Testis (tissue), 3 donors: ENCODE data around the gene CD28. TPM values are rescaled to one million over a fixed set of nuclear protein-coding genes. Genes with fewer than 3 reads are reported as not detected.

Experiments used
- DNase-seq: peaks from one replicate; pipeline ENCODE4 v3.0.0-alpha.2; 2019
- H3K27ac ChIP-seq, 2 donors: fragments of 200-600 bp; sonication (generic); one replicate each; pipeline ENCODE4 v1.5.1; 2019
- H3K27me3 ChIP-seq: fragments of 200-600 bp; sonication (generic); one replicate; pipeline ENCODE4 v1.5.1; 2019
- H3K36me3 ChIP-seq: fragments of 200-600 bp; sonication (generic); one replicate; pipeline ENCODE4 v1.5.1; 2017; ENCODE audit warnings: low read depth; ENCODE audit errors: missing control alignments
- H3K4me1 ChIP-seq: fragments of 200-600 bp; sonication (generic); one replicate; pipeline ENCODE4 v1.5.1; 2019
- H3K4me3 ChIP-seq, 2 donors: fragments of 200-600 bp; sonication (generic); one replicate each; pipeline ENCODE4 v1.5.1; 2017 to 2019
- H3K9me3 ChIP-seq: fragments of 200-600 bp; sonication (generic); one replicate; pipeline ENCODE4 v1.5.1; 2017
- CTCF ChIP-seq, 3 experiments: fragments of 450-650 bp in 2 of 3; fragments of 200-600 bp in 1 of 3; sonication (generic) in 1 of 3; IDR thresholded peaks; one replicate each; pipeline ENCODE4 v1.5.1; 2016 to 2019; ENCODE audit warnings: antibody characterized with exemption in 3 of 3, mild to moderate bottlenecking in 2 of 3, moderate library complexity in 1 of 3
- POLR2A ChIP-seq: fragments of 450-650 bp; IDR thresholded peaks from one replicate; pipeline ENCODE4 v1.6.1; 2017; ENCODE audit warnings: antibody characterized with exemption, mild to moderate bottlenecking, moderate library complexity
- WGBS, 2 donors: methylation state at CpG; one replicate each; pipeline ENCODE4 v1.1.5; 2018; 5-methylcytosine and 5-hydroxymethylcytosine counted together
- intact Hi-C: fragments of 100-400 bp; cut with DNase I; formaldehyde crosslinking; loops from one replicate; pipeline ENCODE4 v1.15.1; 2023; ENCODE audit warnings: low total_unique reads
- polyA plus RNA-seq: library from polyadenylated mRNA; stranded (reverse); fragments of 350-450 nt; fragmentation: Illumina TruSeq; extraction: RNeasy Lipid Tissue Mini Kit (QIAGEN cat#74804); gene quantifications from one replicate; pipeline ENCODE4 v1.2.3, GENCODE V29; 2014; ENCODE audit warnings: low read depth, low replicate concordance; ENCODE audit not compliant: insufficient read depth
- total RNA-seq, 2 donors: library from RNA; depleted of rRNA; stranded (reverse); fragments of >200 nt; gene quantifications; one replicate each; pipeline ENCODE4 v1.2.3, GENCODE V29; 2016

Gene CD28
- total and polyA plus RNA-seq, 3 donors from 2014 or later, result 0.24 to 0.91 (median 0.43) TPM

- WGBS, 2 donors, result 86 to 91% methylated on average over 6 of the region's 6 CpGs
- no peaks in the 10 kb centered on the region for H3K9me3 ChIP-seq
- no peaks in the 10 kb centered on the region for H3K27me3 ChIP-seq
- intact Hi-C loops, result no loop called here
- H3K4me3 ChIP-seq, result no peak overlapping the region
- DNase-seq, result no peak
- TF ChIP-seq POLR2A (no peak), CTCF (IDR thresholded peaks at IDR 0.05) (no peak)
- H3K36me3 ChIP-seq, result no peaks in the 10 kb centered on the region
- H3K4me1 ChIP-seq, result no peaks in the 10 kb centered on the region
- no peak overlapping the region for H3K27ac ChIP-seq
These were observed 25.9 kb downstream of the CD28 start for GRCh38 chr2:203732092-203732952.

GRCh38 chr2:203732953-203733510, 26.6 kb downstream of the CD28 start:
- TF ChIP-seq CTCF (IDR thresholded peaks at IDR 0.05), result no peak
- no peak for TF ChIP-seq POLR2A
- intact Hi-C loops, result no loop called here
- Histone ChIP-seq H3K4me1 (no peaks in the 10 kb centered on the region), H3K27me3 (no peaks in the 10 kb centered on the region), H3K9me3 (no peaks in the 10 kb centered on the region), H3K36me3 (no peaks in the 10 kb centered on the region), H3K4me3 (no peak overlapping the region), H3K27ac (no peak overlapping the region)
- WGBS, 2 donors, result 91% methylated on average over 3 of the region's 3 CpGs
- DNase-seq, result no peak

GRCh38 chr2:203733684-203734083, 27.2 kb downstream of the CD28 start:
- no peaks in the 10 kb centered on the region for H3K27me3 ChIP-seq
- H3K36me3 ChIP-seq, result no peaks in the 10 kb centered on the region
- no peak for TF ChIP-seq CTCF (IDR thresholded peaks at IDR 0.05)
- no peak for TF ChIP-seq POLR2A
- H3K27ac ChIP-seq, result no peak overlapping the region
- WGBS, 2 donors, result 92 to 94% methylated on average over 1 of the region's 1 CpG
- intact Hi-C loops, result no loop called here
- H3K4me3 ChIP-seq, result no peak overlapping the region
- no peak for DNase-seq
- H3K4me1 ChIP-seq, result no peaks in the 10 kb centered on the region
- no peaks in the 10 kb centered on the region for H3K9me3 ChIP-seq

DNA sequence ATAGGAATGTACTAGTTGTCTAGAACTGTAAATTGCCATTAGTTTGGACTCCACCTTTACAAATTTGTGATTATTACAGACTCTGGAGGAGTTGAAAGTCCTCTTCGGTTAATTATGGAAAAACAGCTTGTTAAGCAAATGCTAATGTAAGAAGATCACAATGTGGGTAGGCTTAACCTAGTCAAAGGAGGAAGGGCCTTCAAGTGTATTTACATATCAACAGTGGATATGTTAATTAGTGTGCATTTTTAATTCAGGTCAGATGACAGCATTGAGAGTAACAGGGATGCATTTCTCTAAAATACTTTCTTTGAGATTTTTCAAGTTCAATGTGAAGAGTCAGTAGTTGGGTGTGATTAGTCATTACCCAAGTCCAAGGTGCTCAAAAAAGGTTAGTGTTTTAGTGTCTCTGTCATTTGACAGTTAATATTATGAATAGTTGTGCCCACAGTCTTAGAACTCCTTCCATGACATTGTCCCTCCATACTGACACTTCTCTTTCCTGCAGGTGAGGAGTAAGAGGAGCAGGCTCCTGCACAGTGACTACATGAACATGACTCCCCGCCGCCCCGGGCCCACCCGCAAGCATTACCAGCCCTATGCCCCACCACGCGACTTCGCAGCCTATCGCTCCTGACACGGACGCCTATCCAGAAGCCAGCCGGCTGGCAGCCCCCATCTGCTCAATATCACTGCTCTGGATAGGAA, 28.0 kb downstream of the CD28 start:
- TF ChIP-seq POLR2A (no peak), CTCF (IDR thresholded peaks at IDR 0.05) (no peak)
- Histone ChIP-seq H3K4me1 (no peaks in the 10 kb centered on the region), H3K9me3 (no peaks in the 10 kb centered on the region), H3K27ac (no peak overlapping the region), H3K36me3 (no peaks in the 10 kb centered on the region), H3K27me3 (no peaks in the 10 kb centered on the region), H3K4me3 (no peak overlapping the region)
- 98% methylated on average over 12 of the region's 12 CpGs for WGBS, 2 donors
- DNase-seq, result no peak
- intact Hi-C loops, result no loop called here
